Measurements from ENCODE around the gene TMEM107.

TMEM107 gene

DNA sequence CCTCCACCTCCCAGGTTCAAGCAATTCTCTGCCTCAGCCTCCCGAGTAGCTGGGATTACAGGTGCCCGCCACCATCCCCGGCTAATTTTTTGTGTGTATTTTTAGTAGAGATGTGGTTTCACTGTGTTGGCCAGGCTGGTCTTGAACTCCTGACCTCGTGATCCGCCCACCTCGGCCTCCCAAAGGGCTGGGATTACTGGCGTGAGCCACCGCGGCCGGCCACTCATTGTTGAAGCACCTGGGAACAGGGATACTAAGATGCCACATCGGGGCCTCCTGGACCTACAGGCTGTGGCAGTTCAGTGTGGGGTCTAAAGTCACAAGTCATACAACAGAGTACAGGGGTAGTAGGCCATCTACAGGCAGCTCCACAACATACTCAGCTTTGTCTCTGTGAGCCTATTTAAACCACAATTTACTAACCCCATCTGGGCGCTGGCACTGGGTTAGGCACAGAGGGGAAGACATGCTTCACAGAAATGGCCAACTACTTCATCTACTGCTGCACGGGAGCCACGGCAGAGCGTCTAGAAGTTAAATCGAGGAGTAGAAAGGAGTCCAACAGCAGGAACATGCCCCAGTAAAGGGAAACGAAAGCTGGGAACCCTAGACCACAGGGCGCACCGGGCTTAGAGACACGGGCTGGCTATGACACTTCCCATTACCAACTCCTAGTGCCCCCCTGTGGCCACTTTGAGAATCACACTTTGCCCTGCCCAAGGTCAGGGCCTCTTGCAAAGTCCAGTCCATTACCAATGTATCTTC, 17.7 kb downstream of the TMEM107 start:
- peaks cover 17% of the 10 kb centered on the region for H3K4me1 ChIP-seq (ENCODE audit: insufficient read depth, low read length)

DNA sequence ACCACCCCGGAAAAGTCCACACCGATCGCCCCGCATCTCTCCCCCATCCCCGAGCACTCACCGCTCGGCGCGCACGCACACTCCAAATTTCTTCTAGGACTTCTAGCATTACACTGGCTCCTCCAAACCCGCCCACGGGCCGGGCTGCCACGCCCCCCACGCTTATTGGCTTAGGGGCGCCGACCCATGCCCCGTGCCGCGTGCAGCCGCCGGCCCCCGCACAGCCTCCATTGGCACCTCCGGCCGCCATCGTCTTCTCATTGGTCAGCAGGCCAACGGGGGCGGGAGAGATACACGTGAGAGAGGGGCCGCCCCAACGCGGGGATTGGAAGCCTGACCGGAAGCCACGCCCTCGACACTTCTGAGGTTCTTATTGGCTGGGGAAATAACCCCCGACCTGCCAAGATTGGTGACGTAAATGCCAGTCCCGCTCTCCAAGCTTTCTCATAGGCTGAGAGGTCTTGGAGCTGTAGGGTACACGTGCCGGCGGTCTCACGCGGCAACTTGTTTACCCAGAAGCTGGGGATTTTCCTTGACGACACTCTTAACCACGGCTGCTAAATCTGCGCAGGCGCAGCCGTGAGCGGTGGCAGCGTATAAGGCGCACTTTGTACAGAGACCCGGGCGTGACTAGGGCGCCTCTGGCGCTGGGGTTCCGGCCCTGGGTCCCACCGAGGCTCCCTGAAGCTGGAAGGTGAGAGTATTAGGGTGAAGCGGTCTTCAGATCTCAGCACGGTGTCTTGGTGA, 19.8 kb downstream of the TMEM107 start:
- peak overlapping the region; percentile 94 for H3K9ac ChIP-seq (ENCODE audit: low read depth, low read length)
- no peaks in the 10 kb centered on the region for H3K9me3 ChIP-seq (ENCODE audit: insufficient read depth, low read depth, low read length)
- H3K27me3 ChIP-seq (ENCODE audit: insufficient read depth, low read length), result no peaks in the 10 kb centered on the region
- peak overlapping the region; percentile 93 for H3K4me3 ChIP-seq (ENCODE audit: low read length)
- H3K4me1 ChIP-seq (ENCODE audit: insufficient read depth, low read length), result peaks cover 12% of the 10 kb centered on the region; the same call in 1 of the 2 replicates
- H3K36me3 ChIP-seq (ENCODE audit: insufficient read depth, low read depth, low read length), result peaks cover 19% of the 10 kb centered on the region
- peak overlapping the region; percentile 89 for H3K27ac ChIP-seq (ENCODE audit: low read length)

More for the DNA sequence above, 17.7 kb downstream of the TMEM107 start:
- Histone ChIP-seq H3K27me3 (ENCODE audit: insufficient read depth, low read length) (no peaks in the 10 kb centered on the region), H3K36me3 (ENCODE audit: insufficient read depth, low read depth, low read length) (peaks cover 22% of the 10 kb centered on the region), H3K9me3 (ENCODE audit: insufficient read depth, low read depth, low read length) (no peaks in the 10 kb centered on the region), H3K27ac (ENCODE audit: low read length) (no peak overlapping the region), H3K9ac (ENCODE audit: low read depth, low read length) (no peak overlapping the region), H3K4me3 (ENCODE audit: low read length) (no peak overlapping the region)

DNA sequence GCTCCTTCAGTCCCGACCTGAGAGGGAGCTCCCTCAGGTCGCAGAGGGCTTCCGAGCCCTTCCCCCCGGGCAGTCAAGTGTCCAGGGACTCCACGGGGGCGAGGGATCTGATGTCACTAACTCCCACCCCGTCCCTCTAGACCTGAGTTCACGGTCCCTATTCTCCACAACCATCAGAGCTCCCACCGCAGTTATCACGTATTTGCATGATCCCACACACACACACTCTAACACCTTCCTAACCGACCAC, 20.3 kb downstream of the TMEM107 start:
- H3K9me3 ChIP-seq (ENCODE audit: insufficient read depth, low read depth, low read length), result no peaks in the 10 kb centered on the region
- H3K27me3 ChIP-seq (ENCODE audit: insufficient read depth, low read length), result no peaks in the 10 kb centered on the region
- H3K4me3 ChIP-seq (ENCODE audit: low read length), result peak overlapping the region; percentile 93
- peaks cover 12% of the 10 kb centered on the region; the same call in 1 of the 2 replicates for H3K4me1 ChIP-seq (ENCODE audit: insufficient read depth, low read length)
- H3K27ac ChIP-seq (ENCODE audit: low read length), result no peak overlapping the region
- H3K36me3 ChIP-seq (ENCODE audit: insufficient read depth, low read depth, low read length), result peaks cover 14% of the 10 kb centered on the region
- H3K9ac ChIP-seq (ENCODE audit: low read depth, low read length), result peak overlapping the region; percentile 87; the same call in 1 of the 2 replicates

DNA sequence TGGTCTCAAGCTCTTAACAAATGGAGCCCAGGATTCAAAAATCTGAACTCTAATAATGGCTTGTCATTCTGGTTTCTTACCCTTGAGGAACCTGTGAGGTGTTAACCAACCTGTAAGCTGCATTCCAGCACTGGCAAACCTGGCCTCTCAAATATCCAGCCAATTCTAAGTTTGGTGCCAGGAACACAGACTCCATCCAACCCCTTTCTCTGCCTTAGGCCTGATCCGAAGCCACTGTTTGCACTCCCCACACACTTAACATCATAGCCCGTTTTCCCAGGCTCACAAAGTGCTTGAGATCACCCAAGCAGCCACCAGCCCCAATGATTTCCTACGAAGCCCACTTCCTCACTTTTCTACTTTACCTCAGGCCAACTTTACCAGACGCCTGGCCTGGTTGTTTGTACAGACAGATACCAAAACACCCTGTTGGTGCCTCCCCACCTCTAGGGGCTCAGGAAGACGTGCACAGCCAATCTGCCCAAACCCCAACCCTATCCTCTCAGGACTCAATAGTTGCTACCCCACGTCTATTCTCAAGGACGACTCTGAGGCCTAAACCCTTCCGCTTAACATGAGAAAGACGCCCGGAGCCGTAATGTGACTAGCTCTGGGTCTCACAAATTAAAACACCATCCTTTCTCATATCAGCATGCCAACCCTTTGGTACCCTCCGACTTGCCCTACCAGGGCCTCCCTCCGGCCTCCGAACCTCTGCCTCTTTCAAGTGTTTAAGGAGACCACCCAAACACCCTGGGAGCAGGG, 20.8 kb downstream of the TMEM107 start:
- Histone ChIP-seq H3K36me3 (ENCODE audit: insufficient read depth, low read depth, low read length) (peaks cover 10% of the 10 kb centered on the region), H3K4me3 (ENCODE audit: low read length) (peak overlapping the region; percentile 93), H3K4me1 (ENCODE audit: insufficient read depth, low read length) (peaks cover 12% of the 10 kb centered on the region; the same call in 1 of the 2 replicates), H3K9me3 (ENCODE audit: insufficient read depth, low read depth, low read length) (no peaks in the 10 kb centered on the region), H3K9ac (ENCODE audit: low read depth, low read length) (peak overlapping the region; percentile 87; the same call in 1 of the 2 replicates), H3K27ac (ENCODE audit: low read length) (no peak overlapping the region), H3K27me3 (ENCODE audit: insufficient read depth, low read length) (no peaks in the 10 kb centered on the region)

DNA sequence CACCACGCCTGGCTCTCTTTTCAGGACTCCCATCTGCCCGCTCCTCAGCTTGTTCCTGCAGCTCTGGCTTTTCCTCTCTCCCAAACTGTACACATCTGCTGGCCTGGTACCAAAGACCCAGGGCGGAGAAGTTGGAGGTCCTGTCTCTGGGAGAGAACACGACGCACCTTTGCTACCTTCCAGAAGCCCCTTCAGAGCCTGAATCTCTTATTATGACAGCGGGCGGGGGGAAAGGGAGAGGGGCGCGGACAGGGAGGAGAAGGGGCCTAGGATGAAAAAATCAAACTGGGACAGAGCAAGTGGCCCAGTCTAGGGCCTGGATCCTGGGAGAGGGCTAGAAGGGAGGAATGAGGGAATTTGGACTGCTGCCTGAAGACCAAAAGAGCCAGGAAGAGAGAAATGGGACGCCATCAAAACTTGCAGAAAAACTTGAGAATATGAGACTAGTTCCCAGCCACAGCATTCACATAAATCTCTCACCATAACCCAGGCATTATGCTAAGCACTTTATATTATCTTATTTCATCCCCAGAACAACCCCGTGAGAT, 21.5 kb downstream of the TMEM107 start:
- Histone ChIP-seq H3K4me1 (ENCODE audit: insufficient read depth, low read length) (peaks cover 12% of the 10 kb centered on the region; the same call in 1 of the 2 replicates), H3K4me3 (ENCODE audit: low read length) (peak overlapping the region; percentile 93), H3K9me3 (ENCODE audit: insufficient read depth, low read depth, low read length) (no peaks in the 10 kb centered on the region), H3K9ac (ENCODE audit: low read depth, low read length) (peak overlapping the region; percentile 62; the same call in 1 of the 2 replicates), H3K27ac (ENCODE audit: low read length) (no peak overlapping the region), H3K36me3 (ENCODE audit: insufficient read depth, low read depth, low read length) (peaks cover 13% of the 10 kb centered on the region), H3K27me3 (ENCODE audit: insufficient read depth, low read length) (no peaks in the 10 kb centered on the region)

DNA sequence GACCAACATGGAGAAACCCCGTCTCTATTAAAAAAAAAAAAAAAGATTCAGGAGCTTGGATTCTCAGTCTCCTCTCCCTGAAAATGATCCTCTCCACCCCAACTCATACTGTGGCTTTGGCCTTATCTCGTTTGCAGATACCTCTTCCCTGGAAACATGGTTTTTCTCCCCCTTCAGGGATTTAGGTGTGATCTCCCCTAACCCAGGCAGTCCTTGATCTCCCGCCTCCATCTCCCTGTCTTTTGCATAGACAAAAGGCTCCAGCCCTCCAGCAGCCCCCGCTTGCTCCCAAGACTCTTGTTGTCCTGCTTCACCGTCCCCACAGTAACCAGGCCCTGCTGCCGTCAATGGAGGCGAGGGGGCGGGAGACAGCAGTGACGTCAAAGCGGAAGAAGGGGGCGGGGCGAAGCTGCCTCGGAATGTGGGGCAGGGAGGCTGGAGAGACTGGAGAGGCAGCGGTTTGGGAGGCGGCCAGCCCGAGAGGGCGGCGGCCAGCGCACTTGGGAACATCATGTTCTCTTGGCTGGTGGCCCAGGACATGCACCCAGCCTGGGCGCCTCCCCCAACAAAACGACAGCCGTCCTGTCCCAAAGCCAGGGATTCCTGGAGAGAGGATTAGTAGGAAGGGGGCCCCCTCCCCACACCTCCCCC, 22.1 kb downstream of the TMEM107 start:
- Histone ChIP-seq H3K4me3 (ENCODE audit: low read length) (peak overlapping the region; percentile 93), H3K27ac (ENCODE audit: low read length) (no peak overlapping the region), H3K9ac (ENCODE audit: low read depth, low read length) (peak overlapping the region; percentile 62; the same call in 1 of the 2 replicates), H3K4me1 (ENCODE audit: insufficient read depth, low read length) (peaks cover 12% of the 10 kb centered on the region; the same call in 1 of the 2 replicates), H3K36me3 (ENCODE audit: insufficient read depth, low read depth, low read length) (peaks cover 13% of the 10 kb centered on the region), H3K27me3 (ENCODE audit: insufficient read depth, low read length) (no peaks in the 10 kb centered on the region), H3K9me3 (ENCODE audit: insufficient read depth, low read depth, low read length) (no peaks in the 10 kb centered on the region)

DNA sequence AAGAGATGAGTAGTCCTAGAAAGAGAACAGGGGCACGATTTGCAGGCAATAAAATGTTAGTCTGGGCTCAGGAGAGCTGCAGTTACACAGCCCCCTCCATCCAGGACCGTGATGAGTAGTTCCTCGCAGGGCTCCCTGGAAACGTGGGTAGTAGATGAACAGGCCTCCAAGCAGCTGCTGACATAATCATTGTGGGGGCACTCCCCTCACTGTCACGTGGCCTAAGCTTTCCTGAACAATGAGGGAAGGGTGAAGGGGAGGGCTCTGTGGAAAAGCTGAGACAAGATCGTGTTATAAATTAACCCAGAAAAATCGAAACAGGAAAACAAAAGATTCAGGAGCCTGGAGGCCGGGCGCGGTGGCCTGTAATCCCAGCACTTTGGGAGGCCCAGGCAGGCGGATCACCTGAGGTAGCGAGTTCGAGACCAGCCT, 22.6 kb downstream of the TMEM107 start:
- no peaks in the 10 kb centered on the region for H3K27me3 ChIP-seq (ENCODE audit: insufficient read depth, low read length)
- H3K4me1 ChIP-seq (ENCODE audit: insufficient read depth, low read length), result peaks cover 12% of the 10 kb centered on the region; the same call in 1 of the 2 replicates
- no peak overlapping the region for H3K27ac ChIP-seq (ENCODE audit: low read length)
- no peak overlapping the region for H3K4me3 ChIP-seq (ENCODE audit: low read length)
- H3K9me3 ChIP-seq (ENCODE audit: insufficient read depth, low read depth, low read length), result no peaks in the 10 kb centered on the region
- peak overlapping the region; percentile 49; the same call in 1 of the 2 replicates for H3K9ac ChIP-seq (ENCODE audit: low read depth, low read length)
- H3K36me3 ChIP-seq (ENCODE audit: insufficient read depth, low read depth, low read length), result peaks cover 17% of the 10 kb centered on the region

DNA sequence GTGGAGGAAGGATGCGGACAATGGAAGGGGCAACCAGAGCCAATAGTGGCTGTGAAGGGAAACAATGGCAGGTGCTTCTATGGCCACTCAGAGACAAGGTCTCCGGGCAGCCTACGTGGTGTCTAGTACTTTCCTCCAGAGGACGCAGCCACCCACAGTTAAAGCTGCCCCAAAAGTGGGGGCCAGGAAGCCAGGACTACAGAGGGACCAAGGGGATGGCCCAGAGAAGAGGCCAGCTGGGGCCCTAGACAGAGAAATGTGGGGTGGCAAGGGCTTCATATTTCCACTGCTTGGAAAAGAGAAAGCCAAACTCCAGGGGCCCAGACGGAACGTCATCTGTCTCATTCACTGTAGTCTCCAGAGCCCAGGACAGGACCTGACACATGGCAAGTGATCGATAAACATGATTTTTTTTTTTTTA, 23.1 kb downstream of the TMEM107 start:
- H3K9me3 ChIP-seq (ENCODE audit: insufficient read depth, low read depth, low read length), result no peaks in the 10 kb centered on the region
- H3K36me3 ChIP-seq (ENCODE audit: insufficient read depth, low read depth, low read length), result peaks cover 22% of the 10 kb centered on the region
- H3K9ac ChIP-seq (ENCODE audit: low read depth, low read length), result no peak overlapping the region
- H3K27me3 ChIP-seq (ENCODE audit: insufficient read depth, low read length), result no peaks in the 10 kb centered on the region
- H3K4me3 ChIP-seq (ENCODE audit: low read length), result peak overlapping the region; percentile 93; the same call in 1 of the 2 replicates
- H3K4me1 ChIP-seq (ENCODE audit: insufficient read depth, low read length), result peaks cover 12% of the 10 kb centered on the region; the same call in 1 of the 2 replicates
- no peak overlapping the region for H3K27ac ChIP-seq (ENCODE audit: low read length)

DNA sequence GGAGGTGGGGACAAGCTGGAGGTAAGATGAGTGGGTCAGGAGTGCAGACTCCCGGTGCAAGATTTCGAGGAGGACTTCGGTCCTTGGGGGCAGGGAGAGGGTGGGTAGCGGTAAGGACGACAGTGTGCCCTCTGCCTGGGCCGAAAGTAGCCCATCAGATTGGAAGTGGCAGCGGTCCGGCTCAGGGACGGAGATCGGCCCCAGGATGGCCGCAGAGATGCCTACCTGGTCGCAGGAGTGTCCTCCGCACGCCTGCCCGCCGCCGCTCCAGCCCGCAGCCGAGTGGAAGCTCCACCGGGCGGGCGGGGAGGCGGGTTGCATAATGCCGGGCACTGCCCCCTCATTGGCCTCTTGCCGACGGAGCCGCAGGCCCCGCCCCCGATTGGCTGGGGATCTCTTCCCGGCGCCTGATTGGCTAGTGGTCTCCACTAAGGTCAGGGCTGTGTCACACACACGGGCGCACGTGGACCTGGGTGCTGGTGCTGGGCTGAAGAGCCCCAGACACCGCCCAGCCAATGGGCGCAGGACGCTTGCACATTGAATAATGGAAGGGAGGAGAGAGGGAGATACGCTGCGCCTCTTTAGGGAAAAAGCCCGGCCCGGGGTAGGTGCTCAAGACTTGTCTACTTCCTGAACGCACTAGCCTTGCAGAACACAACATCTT, 23.9 kb downstream of the TMEM107 start, which contains the start of gene PER1:
Gene PER1, minus strand, starts transcription at position 293 of the 664 bp plus-strand sequence. CDS start 1,698 bp downstream, outside the sequence.
- Histone ChIP-seq H3K9ac (ENCODE audit: low read depth, low read length) (peak within 1 kb of the TSS; percentile 87; the same call in 1 of the 2 replicates), H3K27ac (ENCODE audit: low read length) (peak within 1 kb of the TSS; percentile 21), H3K4me1 (ENCODE audit: insufficient read depth, low read length) (peaks cover 12% of the 10 kb centered on the region; the same call in 1 of the 2 replicates)

DNA sequence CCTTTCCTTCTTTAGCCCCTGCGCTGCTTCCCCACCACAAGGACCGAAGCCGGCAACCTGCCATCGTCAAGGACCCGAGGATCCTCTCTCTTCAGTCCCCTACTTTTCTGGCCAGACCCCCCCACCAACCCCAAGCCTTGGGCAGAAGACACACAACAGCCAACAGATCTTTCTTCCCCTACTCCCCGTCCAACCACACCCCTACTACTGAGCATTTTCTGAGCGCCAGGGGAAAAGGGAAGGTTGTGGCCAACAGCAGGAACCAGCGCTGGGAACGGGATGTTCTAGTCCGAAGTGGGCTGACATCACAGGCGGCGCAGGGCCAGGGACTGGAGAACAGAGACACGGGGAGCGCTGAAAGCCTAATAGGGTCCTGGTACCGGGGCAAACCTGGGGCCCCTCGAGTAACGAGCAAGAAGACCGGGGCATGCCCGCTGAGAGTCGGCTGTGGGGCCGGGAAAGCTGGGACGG, 24.5 kb downstream of the TMEM107 start:
- Histone ChIP-seq H3K4me1 (ENCODE audit: insufficient read depth, low read length) (peaks cover 12% of the 10 kb centered on the region; the same call in 1 of the 2 replicates), H3K9me3 (ENCODE audit: insufficient read depth, low read depth, low read length) (no peaks in the 10 kb centered on the region), H3K4me3 (ENCODE audit: low read length) (peak overlapping the region; percentile 93), H3K9ac (ENCODE audit: low read depth, low read length) (peak overlapping the region; percentile 87; the same call in 1 of the 2 replicates), H3K27ac (ENCODE audit: low read length) (peak overlapping the region; percentile 21), H3K36me3 (ENCODE audit: insufficient read depth, low read depth, low read length) (peaks cover 35% of the 10 kb centered on the region), H3K27me3 (ENCODE audit: insufficient read depth, low read length) (no peaks in the 10 kb centered on the region)

More for the DNA sequence above, 23.9 kb downstream of the TMEM107 start, which contains the start of gene PER1:
- Histone ChIP-seq H3K36me3 (ENCODE audit: insufficient read depth, low read depth, low read length) (peaks cover 30% of the 10 kb centered on the region), H3K27me3 (ENCODE audit: insufficient read depth, low read length) (no peaks in the 10 kb centered on the region), H3K9me3 (ENCODE audit: insufficient read depth, low read depth, low read length) (no peaks in the 10 kb centered on the region), H3K4me3 (ENCODE audit: low read length) (peak within 1 kb of the TSS; percentile 93)

All from iPS-20b (cell line).